ENCODE measurements around the gene UBE2F. TPM values are rescaled to one million over a fixed set of nuclear protein-coding genes. Genes with fewer than 3 reads are reported as not detected.
A peak's percentile ranks its signal among the peaks of the same experiment; 100 is the strongest.

The UBE2F gene
- total and polyA plus RNA-seq, 2 of the 4 experiments (the other 2 are of a cell fraction) = 44.6 to 59.8 TPM

GRCh38 chr2:238004077-238004830, 37.4 kb downstream of the UBE2F start:
- Histone ChIP-seq H3K4ac (ENCODE audit: low read depth, low read length) (no peak overlapping the region), H2BK20ac (ENCODE audit: low read depth, low read length) (no peak overlapping the region), H2BK5ac (ENCODE audit: low read depth, low read length, poor library complexity, severe bottlenecking) (no peak overlapping the region), H3K56ac (ENCODE audit: extremely low read depth, insufficient read depth, low read length) (no peak overlapping the region), H3K14ac (replicated peaks; ENCODE audit: low read depth, low read length) (no peak overlapping the region), H3K27ac (ENCODE audit: insufficient read depth, low read length) (no peak overlapping the region), H2BK15ac (ENCODE audit: low read depth, low read length) (no peak overlapping the region), H3K27me3 (ENCODE audit: control insufficient read depth, insufficient read depth, low read length) (no peaks in the 10 kb centered on the region), H4K5ac (ENCODE audit: low read depth, low read length) (no peak overlapping the region), H4K91ac (ENCODE audit: insufficient read depth, low read depth, low read length) (no peak overlapping the region), H3K36me3 (ENCODE audit: control insufficient read depth, insufficient read depth, low read length) (peaks cover 5% of the 10 kb centered on the region; the same call in 1 of the 2 replicates), H3K9me1 (ENCODE audit: insufficient read depth, low read length) (0 out of 2 replicates have a peak, but pooled peaks cover 5% of the 10 kb centered on the region), H3K4me2 (ENCODE audit: low read depth, low read length) (no peak overlapping the region), H2AK5ac (ENCODE audit: low read depth, low read length) (no peak overlapping the region), H4K8ac (ENCODE audit: low read depth in 2 of 2, low read length in 2 of 2) (no peak overlapping the region), H3K79me1 (ENCODE audit: low read depth in 1 of 2, low read length in 2 of 2) (peaks cover 15 to 28% of the 10 kb centered on the region in 2 experiments), H3K9ac (ENCODE audit: low read depth, low read length) (no peak overlapping the region), H3K18ac (ENCODE audit: low read depth, low read length) (no peak overlapping the region), H2AK9ac (replicated peaks; ENCODE audit: low read depth, low read length, poor library complexity) (no peak overlapping the region), H3K4me3 (ENCODE audit: insufficient read depth, low read depth, low read length) (no peak overlapping the region), H2BK120ac (ENCODE audit: low read depth, low read length) (no peak overlapping the region), H3K9me3 (ENCODE audit: control insufficient read depth, insufficient read depth, low read length) (no peaks in the 10 kb centered on the region; the same call in 1 of the 2 replicates), H3K23ac (ENCODE audit: low read depth, low read length) (peak overlapping the region; percentile 67; the same call in 1 of the 2 replicates), H3K4me1 (ENCODE audit: control insufficient read depth, insufficient read depth, low read length) (no peaks in the 10 kb centered on the region), H4K20me1 (ENCODE audit: insufficient read depth, low read length) (0 out of 2 replicates have a peak, but pooled peaks cover 3% of the 10 kb centered on the region), H2AFZ (replicated peaks; ENCODE audit: low read length, poor library complexity) (no peak overlapping the region)
- no peak for DNase-seq
- in situ Hi-C loops (cut with MboI; ENCODE audit: low sequenced_read_pairs) = no loop called here
- dilution Hi-C loops (cut with HindIII; ENCODE audit: low sequenced_read_pairs, unreplicated experiment) = no loop called here
- BruUV-seq (replicated peaks) = no TSS peak
- WGBS, 2 experiments (ENCODE audit: extremely low coverage in 2 of 2, insufficient read length in 1 of 2) = no CpG with 5 or more reads among the region's 3 CpGs
- TF ChIP-seq RFX5 (IDR thresholded peaks at IDR 0.05; ENCODE audit: low read depth, low read length) (no peak), MAFK (IDR thresholded peaks at IDR 0.05; ENCODE audit: low read depth, low read length) (no peak), ELK1 (IDR thresholded peaks at IDR 0.05; ENCODE audit: borderline replicate concordance, low read depth, low read length) (no peak), CTCF (conservative IDR thresholded peaks at IDR 0.05; ENCODE audit: low read depth, low read length) (no peak), BHLHE40 (IDR thresholded peaks at IDR 0.05; ENCODE audit: low read depth, low read length) (no peak), RAD21 (IDR thresholded peaks at IDR 0.05; ENCODE audit: low read length) (no peak), POLR2A (IDR thresholded peaks at IDR 0.05; ENCODE audit: low read depth, low read length) (no peak), CEBPB (IDR thresholded peaks at IDR 0.05; ENCODE audit: low read depth, low read length) (no peak), MXI1 (IDR thresholded peaks at IDR 0.05; ENCODE audit: borderline replicate concordance, low read depth, low read length) (no peak), FOS (IDR thresholded peaks at IDR 0.05; ENCODE audit: low read depth, low read length) (no peak), CHD1 (IDR thresholded peaks at IDR 0.05; ENCODE audit: low read depth, low read length) (no peak), RCOR1 (IDR thresholded peaks at IDR 0.05; ENCODE audit: insufficient replicate concordance, low read length) (no peak), SMC3 (IDR thresholded peaks at IDR 0.05; ENCODE audit: low read depth, low read length) (no peak), USF2 (IDR thresholded peaks at IDR 0.05; ENCODE audit: low read depth, low read length) (no peak), NFE2L2 (IDR thresholded peaks at IDR 0.05; ENCODE audit: low read depth, low read length) (no peak)
- ATAC-seq (ENCODE audit: low read depth) = no peak
- POLR2A ChIA-PET (ENCODE audit: unreplicated experiment) = no interaction called here
- intact Hi-C loops (cut with micrococcal nuclease) = no loop called here
- CTCF ChIA-PET = no interaction called here
